K562 (cell line): ENCODE data around the gene SHISAL1. TPM values are rescaled to one million over a fixed set of nuclear protein-coding genes. Genes with fewer than 3 reads are reported as not detected.

Experiments
- ATAC-seq: fragments of 200-7000 bp; cut with Tn5 transposase; 3 replicates; pipeline ENCODE4 v1.9.1; 2020; ENCODE audit warnings: moderate library complexity
- BruUV-seq: library from RNA; stranded (reverse); fragments of 400-500 nt; replicated peaks from 2 replicates; lab custom pipeline; 2021; lab: Mats Ljungman, UMichigan
- CTCF ChIA-PET: fragments of 300-600 bp; formaldehyde crosslinking; extraction: SDS; loops from one replicate; lab custom pipeline; 2021; ENCODE audit warnings: low intra/inter-chr PET ratio; lab: Yijun Ruan, JAX
- POLR2A ChIA-PET: fragments of 300-600, 350-650 bp; sonication (Branson Sonifier 250); formaldehyde crosslinking; extraction: SDS; loops from one replicate; lab custom pipeline; 2021; ENCODE audit warnings: antibody characterized with exemption, inconsistent platforms; lab: Yijun Ruan, JAX
- DNase-seq, 4 experiments: peaks; one replicate each; pipeline versions ENCODE4 v3.0.0 to v3.0.0-alpha.2; 2011 to 2018; ENCODE audit warnings: low spot score in 3 of 4, mixed read lengths in 3 of 4; ENCODE audit errors: extremely low read depth in 1 of 4
- FAIRE-seq: peaks from 2 replicates; lab custom pipeline; 2011; peaks lifted over from hg19 to GRCh38; lab: Jason Lieb, UNC
- H2AFZ ChIP-seq: 2 replicates; pipeline ENCODE4 v1.6.0; 2011; ENCODE audit warnings: low read depth, low read length, control low read depth, inconsistent platforms
- H3K27ac ChIP-seq: fragments of 200-600 bp; 3 replicates; pipeline ENCODE4 v1.8.0; 2011; ENCODE audit warnings: low read depth, mild to moderate bottlenecking, control low read depth, inconsistent platforms, low read length, moderate library complexity, mixed read lengths; ENCODE audit errors: extremely low read depth
- H3K27me3 ChIP-seq, 2 experiments: fragments of 300-600 bp in 1 of 2; 2 replicates in 1 of 2; 3 replicates in 1 of 2; pipeline versions ENCODE4 v1.6.0 to v1.8.0; 2011; ENCODE audit warnings: inconsistent platforms in 2 of 2, low read length in 2 of 2, mild to moderate bottlenecking in 1 of 2, mixed read lengths in 1 of 2, moderate library complexity in 1 of 2; ENCODE audit not compliant: control insufficient read depth in 2 of 2, insufficient read depth in 2 of 2
- H3K36me3 ChIP-seq: fragments of 300-600 bp; 3 replicates; pipeline ENCODE4 v1.8.0; 2011; ENCODE audit warnings: mild to moderate bottlenecking, low read length, inconsistent platforms; ENCODE audit not compliant: control insufficient read depth, insufficient read depth
- H3K4me1 ChIP-seq, 2 experiments: fragments of 200-600 bp in 1 of 2; replicated peaks in 1 of 2; 2 replicates in 1 of 2; 3 replicates in 1 of 2; pipeline versions ENCODE4 v1.5.1 to v1.8.0; 2011; ENCODE audit warnings: inconsistent platforms in 2 of 2, low read length in 2 of 2, mild to moderate bottlenecking in 1 of 2, mixed read lengths in 1 of 2, moderate library complexity in 1 of 2; ENCODE audit not compliant: control insufficient read depth in 2 of 2, insufficient read depth in 2 of 2
- H3K4me2 ChIP-seq: 2 replicates; pipeline ENCODE4 v1.6.1; 2011; ENCODE audit warnings: low read length, control low read depth, inconsistent platforms, mixed read lengths; ENCODE audit not compliant: insufficient read depth
- H3K4me3 ChIP-seq: fragments of 200-600 bp; sonication (generic), shearing (Covaris generic); 2 replicates; pipeline ENCODE4 v1.5.1; 2016; ENCODE audit warnings: control low read depth, inconsistent platforms
- H3K79me2 ChIP-seq: fragments of 200-600 bp; 3 replicates; pipeline ENCODE4 v1.8.0; 2011; ENCODE audit warnings: low read length, inconsistent platforms; ENCODE audit not compliant: control insufficient read depth, insufficient read depth
- H3K9ac ChIP-seq, 2 experiments: 2 replicates each; pipeline versions ENCODE4 v1.6.0 to v1.6.1; 2011; ENCODE audit warnings: low read depth in 2 of 2, low read length in 2 of 2, control low read depth in 1 of 2, inconsistent platforms in 1 of 2, mild to moderate bottlenecking in 1 of 2, mixed read lengths in 1 of 2; ENCODE audit not compliant: insufficient read depth in 1 of 2
- H3K9me1 ChIP-seq: one replicate; pipeline ENCODE4 v1.6.0; 2011; ENCODE audit warnings: inconsistent platforms, mild to moderate bottlenecking, low read length, moderate library complexity; ENCODE audit not compliant: control insufficient read depth, insufficient read depth
- H3K9me3 ChIP-seq: replicated peaks from 2 replicates; pipeline ENCODE4 v1.5.1; 2011; ENCODE audit warnings: low read depth, low read length, inconsistent platforms; ENCODE audit not compliant: control insufficient read depth, insufficient read depth
- H4K20me1 ChIP-seq: replicated peaks from 2 replicates; pipeline ENCODE4 v1.6.1; 2011; ENCODE audit warnings: low read length, inconsistent platforms, mixed read lengths; ENCODE audit not compliant: control insufficient read depth, insufficient read depth
- ERF ChIP-seq: fragments of 450-650 bp; formaldehyde crosslinking; IDR thresholded peaks from 2 replicates; pipeline ENCODE4 v1.4.0; 2020; ENCODE audit warnings: mild to moderate bottlenecking, mixed read lengths
- PCBP2 ChIP-seq: fragments of 200-400 bp; formaldehyde crosslinking; IDR thresholded peaks from 2 replicates; pipeline ENCODE4 v1.6.1; 2018; ENCODE audit warnings: low read length, low read depth, mild to moderate bottlenecking, moderate library complexity; ENCODE audit not compliant: poor library complexity, severe bottlenecking
- RAD51 ChIP-seq: fragments of 450-650 bp; IDR thresholded peaks from 2 replicates; pipeline ENCODE4 v1.7.1; 2016; ENCODE audit warnings: low read depth, mild to moderate bottlenecking, borderline replicate concordance
- RBM25 ChIP-seq: fragments of 200-400 bp; formaldehyde crosslinking; IDR thresholded peaks from 2 replicates; pipeline ENCODE4 v1.6.1; 2018; ENCODE audit warnings: low read length, low read depth, moderate library complexity; ENCODE audit not compliant: severe bottlenecking
- SMAD4 ChIP-seq: fragments of 250-450 bp; sonication (Bioruptor Pico); conservative IDR thresholded peaks from 2 replicates; pipeline ENCODE4 v1.8.0; 2021; ENCODE audit warnings: inconsistent platforms, mild to moderate bottlenecking, moderate library complexity
- ZKSCAN8 ChIP-seq: fragments of 200-800 bp; sonication (Bioruptor generic); IDR thresholded peaks from 2 replicates; pipeline ENCODE4 v1.6.1; 2016; ENCODE audit warnings: missing genetic modification characterization, missing compliant biosample characterization
- ZNF384 ChIP-seq: IDR thresholded peaks from 2 replicates; pipeline ENCODE4 v1.6.1; 2012; ENCODE audit warnings: low read depth, low read length, improper control_type of control experiment
- ZNF431 ChIP-seq: sonication (generic); formaldehyde crosslinking; IDR thresholded peaks from 2 replicates; pipeline ENCODE4 v1.8.0; 2022; ENCODE audit warnings: mild to moderate bottlenecking, missing genetic modification reagents
- WGBS: fragments of 100-300 bp; shearing (Covaris generic); methylation state at CpG from one replicate; pipeline ENCODE4 v1.1.6; 2016; ENCODE audit warnings: low coverage, mixed read lengths; ENCODE audit not compliant: insufficient coverage; ENCODE audit errors: missing lambda C conversion rate; 5-methylcytosine and 5-hydroxymethylcytosine counted together
- in situ Hi-C: fragments of 300-500 bp; cut with MboI; formaldehyde crosslinking; loops from 4 replicates; pipeline ENCODE4 v1.15.0; 2018; ENCODE audit warnings: inconsistent platforms, mixed read lengths
- intact Hi-C: fragments of 100-400 bp; cut with micrococcal nuclease; formaldehyde crosslinking; loops from 2 replicates; pipeline ENCODE4 v1.14.2; 2022
- polyA plus RNA-seq, 8 experiments: library from polyadenylated mRNA; depleted of rRNA in 4 of 8; stranded (reverse) in 5 of 8; unstranded in 3 of 8; fragments of >200 nt; fragmentation: Nextera tagmentation in 2 of 8; fragmentation: Illumina TruSeq in 1 of 8; extraction: Ambion mirVana in 2 of 8; extraction: Trizol in 1 of 8; gene quantifications; 2 replicates each; pipeline versions ENCODE4 v1.2.1 to v1.2.3, GENCODE V29; 2011 to 2014; ENCODE audit warnings: inconsistent platforms in 1 of 8, missing spikeins in 1 of 8
- total RNA-seq, 7 experiments: library from RNA; depleted of rRNA in 6 of 7; stranded (reverse); fragments of >200 nt in 6 of 7; fragmentation: Illumina TruSeq in 2 of 7; extraction: Trizol in 2 of 7; gene quantifications; 2 replicates each; pipeline versions ENCODE4 v1.2.1 to v1.2.3, GENCODE V29; 2011 to 2021; ENCODE audit warnings: low replicate concordance in 1 of 7
- TF ChIP-seq, protein P1 (sequence below), 3 experiments: IDR thresholded peaks in 2 of 3; conservative IDR thresholded peaks in 1 of 3; 2 replicates each; pipeline ENCODE4 v1.5.1; 2011 to 2012; ENCODE audit warnings: low read length in 3 of 3, mild to moderate bottlenecking in 3 of 3, control low read depth in 2 of 3, improper control_type of control experiment in 1 of 3, inconsistent platforms in 1 of 3, low read depth in 1 of 3, mixed read lengths in 1 of 3, moderate library complexity in 1 of 3; ENCODE audit not compliant: insufficient read depth in 2 of 3

SHISAL1 gene
- total and polyA plus RNA-seq, 9 of the 15 experiments (the other 6 are each of a cell fraction or from before 2014, with no cell fraction given), result not detected

DNA sequence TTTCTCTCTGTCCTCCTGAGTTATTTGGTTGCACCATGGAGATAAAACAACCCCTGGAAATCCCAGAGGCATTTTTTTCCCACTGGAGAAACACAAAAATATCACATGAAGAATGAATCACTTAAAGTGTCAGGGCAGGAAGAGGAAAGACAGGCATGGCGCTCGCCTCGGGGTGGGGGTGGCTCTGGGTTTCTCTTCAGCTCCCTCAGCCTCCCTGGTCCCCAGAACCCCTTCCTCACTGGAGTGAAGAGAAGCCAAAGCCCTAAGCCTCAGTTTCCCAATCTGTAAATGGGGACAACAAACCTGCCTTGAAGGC is 938 bp downstream of the SHISAL1 start (continued):
- TF ChIP-seq ERF (CRISPR knock-in tag) (no peak), RAD51 (no peak), SMAD4 (CRISPR knock-in tag) (no peak), ZNF384 (no peak), ZNF431 (no peak)

DNA sequence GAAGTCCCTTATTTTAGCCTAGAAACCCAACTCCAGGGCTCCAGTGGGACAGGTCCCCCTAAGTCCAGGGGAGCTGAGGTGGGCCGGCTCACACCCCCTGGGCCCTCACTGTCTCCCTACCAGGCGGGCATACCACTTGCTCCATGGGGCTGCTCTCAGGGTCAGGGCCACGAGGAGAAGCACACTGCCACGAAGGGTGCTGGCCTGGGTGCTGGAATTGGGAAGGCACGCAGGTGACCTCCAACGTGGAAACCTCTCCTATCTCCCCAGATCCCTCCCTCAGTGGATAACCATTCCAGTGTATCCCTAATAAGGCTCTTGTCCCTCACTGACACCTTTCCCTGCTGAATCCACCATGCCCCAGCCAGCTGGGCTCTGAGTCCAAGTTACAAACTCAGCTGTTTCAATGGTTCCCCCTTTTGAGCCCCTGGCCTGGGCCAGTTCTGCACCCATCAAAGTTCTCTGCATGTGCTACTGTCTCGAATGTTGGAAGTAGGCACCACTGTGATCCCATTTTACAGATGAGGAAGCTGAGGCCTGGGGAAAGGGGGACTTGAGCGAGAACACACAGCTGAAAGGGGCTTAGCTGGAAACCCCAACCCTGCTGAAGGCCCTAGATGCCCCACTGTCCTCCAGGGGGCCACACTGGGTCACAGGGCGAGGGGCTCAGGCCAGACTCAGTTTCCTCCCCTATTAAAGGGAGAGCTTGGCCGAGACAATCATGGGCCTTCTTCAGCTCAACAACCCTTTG is 1.5 kb downstream of the SHISAL1 start:
- Histone ChIP-seq H3K9ac (no peak overlapping the region), H4K20me1 (0 out of 2 replicates have a peak, but pooled peaks cover 3% of the 10 kb centered on the region), H3K9me3 (no peaks in the 10 kb centered on the region), H3K27me3 (peaks cover 2 to 28% of the 10 kb centered on the region in 2 experiments; a peak in 1 of 5 replicates), H3K4me3 (no peak overlapping the region), H3K4me2 (no peak overlapping the region), H3K27ac (no peak overlapping the region), H3K9me1 (no peaks in the 10 kb centered on the region), H3K79me2 (no peaks in the 10 kb centered on the region), H3K4me1 (no peaks in the 10 kb centered on the region; a peak in 1 of 5 replicates), H3K36me3 (no peaks in the 10 kb centered on the region), H2AFZ (no peak overlapping the region)
- CTCF ChIA-PET, result no interaction called here
- DNase-seq (peak in 2 of 4 experiments; percentile 13 to 18), ATAC-seq (no peak), FAIRE-seq (no peak)
- intact Hi-C loops, result no loop called here
- in situ Hi-C loops, result no loop called here
- BruUV-seq, result no TSS peak
- TF ChIP-seq PCBP2 (no peak), ZKSCAN8 (CRISPR knock-in tag) (no peak), RBM25 (peak; percentile 58)
- TF ChIP-seq, protein P1, sequence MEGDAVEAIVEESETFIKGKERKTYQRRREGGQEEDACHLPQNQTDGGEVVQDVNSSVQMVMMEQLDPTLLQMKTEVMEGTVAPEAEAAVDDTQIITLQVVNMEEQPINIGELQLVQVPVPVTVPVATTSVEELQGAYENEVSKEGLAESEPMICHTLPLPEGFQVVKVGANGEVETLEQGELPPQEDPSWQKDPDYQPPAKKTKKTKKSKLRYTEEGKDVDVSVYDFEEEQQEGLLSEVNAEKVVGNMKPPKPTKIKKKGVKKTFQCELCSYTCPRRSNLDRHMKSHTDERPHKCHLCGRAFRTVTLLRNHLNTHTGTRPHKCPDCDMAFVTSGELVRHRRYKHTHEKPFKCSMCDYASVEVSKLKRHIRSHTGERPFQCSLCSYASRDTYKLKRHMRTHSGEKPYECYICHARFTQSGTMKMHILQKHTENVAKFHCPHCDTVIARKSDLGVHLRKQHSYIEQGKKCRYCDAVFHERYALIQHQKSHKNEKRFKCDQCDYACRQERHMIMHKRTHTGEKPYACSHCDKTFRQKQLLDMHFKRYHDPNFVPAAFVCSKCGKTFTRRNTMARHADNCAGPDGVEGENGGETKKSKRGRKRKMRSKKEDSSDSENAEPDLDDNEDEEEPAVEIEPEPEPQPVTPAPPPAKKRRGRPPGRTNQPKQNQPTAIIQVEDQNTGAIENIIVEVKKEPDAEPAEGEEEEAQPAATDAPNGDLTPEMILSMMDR (IDR thresholded peaks at IDR 0.05 in 2 of 3, conservative IDR thresholded peaks at IDR 0.05 in 1 of 3; ENCODE audit: insufficient read depth in 2 of 3, low read depth in 1 of 3, low read length in 3 of 3), result 0 out of 6 replicates have a peak, but pooled peaks of 1 of the 3 experiments have one; percentile 19
- 2% methylated on average over 9 of the region's 10 CpGs for WGBS
- POLR2A ChIA-PET, result no interaction called here
